ENCODE results near the gene THAP4. TPM values are rescaled to one million over a fixed set of nuclear protein-coding genes. Genes with fewer than 3 reads are reported as not detected.

The THAP4 gene
- total RNA-seq, 1 experiment from 2014 or later, result 88.6 TPM

- H3K4me1 Mint-ChIP-seq, result peaks cover 10% of the 10 kb centered on the region; the same call in 1 of the 2 replicates
Measured at GRCh38 chr2:241545523-241546473, 91.2 kb downstream of the THAP4 start.

DNA sequence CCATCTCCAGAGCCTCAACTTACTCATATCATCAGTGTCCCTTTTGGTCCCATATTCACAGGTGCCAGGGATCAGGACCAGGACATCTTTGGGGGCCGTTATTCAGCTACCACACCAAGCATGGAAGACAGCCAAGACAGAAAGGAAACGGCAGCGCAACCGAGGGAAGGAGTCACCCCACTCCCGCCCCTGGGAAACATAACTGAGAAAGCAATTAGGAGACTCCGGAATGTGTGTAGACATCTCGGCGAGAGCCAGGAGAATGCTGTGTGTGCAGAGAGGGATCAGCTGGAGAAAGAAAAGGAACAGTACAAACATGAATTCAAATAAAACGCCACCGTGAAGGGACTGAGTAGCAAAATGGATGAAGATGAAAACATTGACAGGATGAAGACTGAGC, 91.9 kb downstream of the THAP4 start:
- no peak for ATAC-seq

More at GRCh38 chr2:241545523-241546473, 91.2 kb downstream of the THAP4 start:
- ATAC-seq (no peak), DNase-seq (ENCODE audit: low spot score) (no peak)
- no peak for TF ChIP-seq ZNF317 (CRISPR knock-in tag; IDR thresholded peaks at IDR 0.05; ENCODE audit: borderline replicate concordance, low read depth)
- POLR2A ChIA-PET, result no interaction called here
- Mint-ChIP-seq H3K36me3 (no peaks in the 10 kb centered on the region), H3K27ac (no peak overlapping the region), H3K4me3 (no peak overlapping the region), H3K9me3 (no peaks in the 10 kb centered on the region), H3K27me3 (ENCODE audit: low read depth) (peaks cover 29% of the 10 kb centered on the region)
- CTCF ChIA-PET, result no interaction called here

More for the DNA sequence above, 91.9 kb downstream of the THAP4 start:
- CTCF ChIA-PET, result no interaction called here
- TF ChIP-seq E2F1 (CRISPR knock-in tag; IDR thresholded peaks at IDR 0.05), result no peak
- TF ChIP-seq CBFB (CRISPR knock-in tag; IDR thresholded peaks at IDR 0.05; ENCODE audit: low read depth), result no peak
- TF ChIP-seq, protein P1, sequence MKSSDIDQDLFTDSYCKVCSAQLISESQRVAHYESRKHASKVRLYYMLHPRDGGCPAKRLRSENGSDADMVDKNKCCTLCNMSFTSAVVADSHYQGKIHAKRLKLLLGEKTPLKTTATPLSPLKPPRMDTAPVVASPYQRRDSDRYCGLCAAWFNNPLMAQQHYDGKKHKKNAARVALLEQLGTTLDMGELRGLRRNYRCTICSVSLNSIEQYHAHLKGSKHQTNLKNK (CRISPR knock-in tag; IDR thresholded peaks at IDR 0.05), result no peak
- TF ChIP-seq NR3C1 (CRISPR knock-in tag; conservative IDR thresholded peaks at IDR 0.05; ENCODE audit: low read depth), result no peak
- no peak for TF ChIP-seq RORB (CRISPR knock-in tag; IDR thresholded peaks at IDR 0.05)
- TF ChIP-seq, protein P2, sequence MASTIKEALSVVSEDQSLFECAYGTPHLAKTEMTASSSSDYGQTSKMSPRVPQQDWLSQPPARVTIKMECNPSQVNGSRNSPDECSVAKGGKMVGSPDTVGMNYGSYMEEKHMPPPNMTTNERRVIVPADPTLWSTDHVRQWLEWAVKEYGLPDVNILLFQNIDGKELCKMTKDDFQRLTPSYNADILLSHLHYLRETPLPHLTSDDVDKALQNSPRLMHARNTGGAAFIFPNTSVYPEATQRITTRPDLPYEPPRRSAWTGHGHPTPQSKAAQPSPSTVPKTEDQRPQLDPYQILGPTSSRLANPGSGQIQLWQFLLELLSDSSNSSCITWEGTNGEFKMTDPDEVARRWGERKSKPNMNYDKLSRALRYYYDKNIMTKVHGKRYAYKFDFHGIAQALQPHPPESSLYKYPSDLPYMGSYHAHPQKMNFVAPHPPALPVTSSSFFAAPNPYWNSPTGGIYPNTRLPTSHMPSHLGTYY (CRISPR knock-in tag; IDR thresholded peaks at IDR 0.05), result no peak
- TF ChIP-seq, protein P3, sequence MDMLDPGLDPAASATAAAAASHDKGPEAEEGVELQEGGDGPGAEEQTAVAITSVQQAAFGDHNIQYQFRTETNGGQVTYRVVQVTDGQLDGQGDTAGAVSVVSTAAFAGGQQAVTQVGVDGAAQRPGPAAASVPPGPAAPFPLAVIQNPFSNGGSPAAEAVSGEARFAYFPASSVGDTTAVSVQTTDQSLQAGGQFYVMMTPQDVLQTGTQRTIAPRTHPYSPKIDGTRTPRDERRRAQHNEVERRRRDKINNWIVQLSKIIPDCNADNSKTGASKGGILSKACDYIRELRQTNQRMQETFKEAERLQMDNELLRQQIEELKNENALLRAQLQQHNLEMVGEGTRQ (CRISPR knock-in tag; IDR thresholded peaks at IDR 0.05), result no peak
- TF ChIP-seq ZNF416 (CRISPR knock-in tag; IDR thresholded peaks at IDR 0.05), result no peak
- TF ChIP-seq, protein P4, sequence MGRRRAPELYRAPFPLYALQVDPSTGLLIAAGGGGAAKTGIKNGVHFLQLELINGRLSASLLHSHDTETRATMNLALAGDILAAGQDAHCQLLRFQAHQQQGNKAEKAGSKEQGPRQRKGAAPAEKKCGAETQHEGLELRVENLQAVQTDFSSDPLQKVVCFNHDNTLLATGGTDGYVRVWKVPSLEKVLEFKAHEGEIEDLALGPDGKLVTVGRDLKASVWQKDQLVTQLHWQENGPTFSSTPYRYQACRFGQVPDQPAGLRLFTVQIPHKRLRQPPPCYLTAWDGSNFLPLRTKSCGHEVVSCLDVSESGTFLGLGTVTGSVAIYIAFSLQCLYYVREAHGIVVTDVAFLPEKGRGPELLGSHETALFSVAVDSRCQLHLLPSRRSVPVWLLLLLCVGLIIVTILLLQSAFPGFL (CRISPR knock-in tag; IDR thresholded peaks at IDR 0.05; ENCODE audit: borderline replicate concordance), result no peak
- no peak for TF ChIP-seq NFE2L1 (CRISPR knock-in tag; IDR thresholded peaks at IDR 0.05)
- TF ChIP-seq ZNF512 (CRISPR knock-in tag; IDR thresholded peaks at IDR 0.05; ENCODE audit: borderline replicate concordance), result no peak
- no peak for TF ChIP-seq E2F5 (CRISPR knock-in tag; IDR thresholded peaks at IDR 0.05)
- TF ChIP-seq, protein P5, sequence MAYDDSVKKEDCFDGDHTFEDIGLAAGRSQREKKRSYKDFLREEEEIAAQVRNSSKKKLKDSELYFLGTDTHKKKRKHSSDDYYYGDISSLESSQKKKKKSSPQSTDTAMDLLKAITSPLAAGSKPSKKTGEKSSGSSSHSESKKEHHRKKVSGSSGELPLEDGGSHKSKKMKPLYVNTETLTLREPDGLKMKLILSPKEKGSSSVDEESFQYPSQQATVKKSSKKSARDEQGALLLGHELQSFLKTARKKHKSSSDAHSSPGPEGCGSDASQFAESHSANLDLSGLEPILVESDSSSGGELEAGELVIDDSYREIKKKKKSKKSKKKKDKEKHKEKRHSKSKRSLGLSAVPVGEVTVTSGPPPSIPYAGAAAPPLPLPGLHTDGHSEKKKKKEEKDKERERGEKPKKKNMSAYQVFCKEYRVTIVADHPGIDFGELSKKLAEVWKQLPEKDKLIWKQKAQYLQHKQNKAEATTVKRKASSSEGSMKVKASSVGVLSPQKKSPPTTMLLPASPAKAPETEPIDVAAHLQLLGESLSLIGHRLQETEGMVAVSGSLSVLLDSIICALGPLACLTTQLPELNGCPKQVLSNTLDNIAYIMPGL (CRISPR knock-in tag; IDR thresholded peaks at IDR 0.05), result no peak
- no peak for TF ChIP-seq CTCF (IDR thresholded peaks at IDR 0.05)
- no peak for TF ChIP-seq TP53 (CRISPR knock-in tag; IDR thresholded peaks at IDR 0.05)
- no peak for TF ChIP-seq GABPB1 (CRISPR knock-in tag; IDR thresholded peaks at IDR 0.05)
- TF ChIP-seq NR2C2 (CRISPR knock-in tag; IDR thresholded peaks at IDR 0.05), result no peak
- no peak for TF ChIP-seq ZSCAN18 (CRISPR knock-in tag; IDR thresholded peaks at IDR 0.05)
- TF ChIP-seq ZNF121 (CRISPR knock-in tag; IDR thresholded peaks at IDR 0.05), result no peak
- Mint-ChIP-seq H3K27me3 (ENCODE audit: low read depth) (peaks cover 36% of the 10 kb centered on the region), H3K9me3 (no peaks in the 10 kb centered on the region), H3K36me3 (no peaks in the 10 kb centered on the region), H3K4me3 (no peak overlapping the region), H3K27ac (no peak overlapping the region), H3K4me1 (peaks cover 15% of the 10 kb centered on the region)
- no peak for DNase-seq (ENCODE audit: low spot score)
- POLR2A ChIA-PET, result no interaction called here

Measured in WTC11 (cell line).